BLaER1 (cell line): ENCODE results near the gene AQP10.
"Not testable (repeated sequence)": the region's sequence is repeated elsewhere in the genome, so short reads cannot be mapped to it uniquely, and the experiment has no call there.

ENCODE experiments used
- H3K27ac ChIP-seq: shearing (Covaris generic); formaldehyde crosslinking; 2 replicates; pipeline ENCODE4 v1.8.1; 2022
- H3K27me3 ChIP-seq: shearing (Covaris generic); formaldehyde crosslinking; 2 replicates; pipeline ENCODE4 v1.8.1; 2022
- H3K36me3 ChIP-seq: shearing (Covaris generic); formaldehyde crosslinking; 2 replicates; pipeline ENCODE4 v1.8.1; 2022
- H3K4me1 ChIP-seq: shearing (Covaris generic); formaldehyde crosslinking; 2 replicates; pipeline ENCODE4 v1.8.1; 2022
- H3K4me2 ChIP-seq: shearing (Covaris generic); formaldehyde crosslinking; 2 replicates; pipeline ENCODE4 v1.8.1; 2022
- H3K4me3 ChIP-seq: shearing (Covaris generic); formaldehyde crosslinking; 2 replicates; pipeline ENCODE4 v1.8.1; 2022
- H3K9ac ChIP-seq: shearing (Covaris generic); formaldehyde crosslinking; 2 replicates; pipeline ENCODE4 v1.8.1; 2022
- H3K9me3 ChIP-seq: shearing (Covaris generic); formaldehyde crosslinking; 2 replicates; pipeline ENCODE4 v1.8.1; 2022
- H4K20me1 ChIP-seq: shearing (Covaris generic); formaldehyde crosslinking; 2 replicates; pipeline ENCODE4 v1.8.1; 2022
- Cebpa-rat ChIP-seq: shearing (Covaris generic); IDR thresholded peaks from 2 replicates; pipeline ENCODE4 v1.8.1; 2022

Gene AQP10

DNA sequence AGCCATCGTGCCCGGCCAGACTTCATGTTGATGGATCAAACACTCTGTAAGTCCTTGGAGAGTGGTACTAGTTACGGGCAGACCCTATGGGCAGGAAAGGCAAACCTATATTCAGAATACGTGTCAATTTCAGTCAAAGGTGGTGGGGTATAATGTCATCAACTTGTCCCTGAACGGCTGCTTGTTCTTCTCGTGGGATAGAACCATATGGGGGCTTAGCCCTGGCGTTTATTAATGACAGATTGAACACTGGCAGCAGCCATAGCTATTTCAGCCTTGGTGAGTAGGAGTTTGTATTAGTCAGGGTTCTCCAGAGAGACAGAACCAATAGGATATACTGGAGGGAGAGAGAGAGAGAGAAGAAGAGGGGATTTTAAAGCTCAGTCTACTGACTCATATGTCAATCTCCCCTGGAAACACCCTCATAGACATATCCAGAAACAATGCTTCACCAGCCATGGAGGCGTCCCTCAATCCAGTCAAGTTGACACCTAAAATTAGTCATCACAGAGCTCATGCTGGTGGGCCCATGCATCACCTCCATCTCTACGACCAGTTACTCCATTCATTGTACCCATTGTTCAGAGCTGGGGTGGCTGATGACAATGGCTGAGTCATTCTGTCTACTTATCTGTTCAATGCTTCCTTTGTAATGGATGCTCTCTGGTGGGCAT lies 16.1 kb upstream of the AQP10 start:
- Histone ChIP-seq H4K20me1 (no peaks in the 10 kb centered on the region), H3K9me3 (peaks cover 14% of the 10 kb centered on the region), H3K4me1 (no peaks in the 10 kb centered on the region), H3K27ac (no peak overlapping the region), H3K4me3 (no peak overlapping the region), H3K27me3 (no peaks in the 10 kb centered on the region), H3K9ac (no peak overlapping the region), H3K4me2 (no peak overlapping the region), H3K36me3 (no peaks in the 10 kb centered on the region)
- no peak for TF ChIP-seq Cebpa-rat

DNA sequence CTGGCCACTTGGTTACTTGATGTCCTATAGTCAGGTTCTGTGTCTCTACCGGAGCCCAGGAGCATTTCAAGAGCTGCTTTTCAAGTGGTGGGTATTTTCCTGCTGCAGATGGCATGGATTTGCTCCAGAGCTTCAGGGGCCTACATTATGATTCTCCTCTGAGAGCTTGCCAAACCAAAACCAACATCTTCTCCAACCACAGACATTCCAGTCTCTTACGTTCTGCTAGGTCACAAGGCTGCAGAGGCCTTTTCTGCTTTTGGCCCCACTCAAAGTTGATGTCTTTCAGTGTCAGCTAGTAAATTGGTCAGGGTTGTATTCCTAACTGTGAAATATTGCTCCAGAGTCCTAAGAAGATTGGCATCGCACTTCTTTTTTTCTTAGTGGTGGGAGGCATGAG lies 14.7 kb upstream of the AQP10 start:
- Histone ChIP-seq H3K27me3 (no peaks in the 10 kb centered on the region), H3K27ac (no peak overlapping the region), H3K4me2 (no peak overlapping the region), H4K20me1 (no peaks in the 10 kb centered on the region), H3K36me3 (no peaks in the 10 kb centered on the region), H3K9ac (no peak overlapping the region), H3K4me3 (no peak overlapping the region), H3K9me3 (peaks cover 20% of the 10 kb centered on the region), H3K4me1 (no peaks in the 10 kb centered on the region)
- no peak for TF ChIP-seq Cebpa-rat

DNA sequence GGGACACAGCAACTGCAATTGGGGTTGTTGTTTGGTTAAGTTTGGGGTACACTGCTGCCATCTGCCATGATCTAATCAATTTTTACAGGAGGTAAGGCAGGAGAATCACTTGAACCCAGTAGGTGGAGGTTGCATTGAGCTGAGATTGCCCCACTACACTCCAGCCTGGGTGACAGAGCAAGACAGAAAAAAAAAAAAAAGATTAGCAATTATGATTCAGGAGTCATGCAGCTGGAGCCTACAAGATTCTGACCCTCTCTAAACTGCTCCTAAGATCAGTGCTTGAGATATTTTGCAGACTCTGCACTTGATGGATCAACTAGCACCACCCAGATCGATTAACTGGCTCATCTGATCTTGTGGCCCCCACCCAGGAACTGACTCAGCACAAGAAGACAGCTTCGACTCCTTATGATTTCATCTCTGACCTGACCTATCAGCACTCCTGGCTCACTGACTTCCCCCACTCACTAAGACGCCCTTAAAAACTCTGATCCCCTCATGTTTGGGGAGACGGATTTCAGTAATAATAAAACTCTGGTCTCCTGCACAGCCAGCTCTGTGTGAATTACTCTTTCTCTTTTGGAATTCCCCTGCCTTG lies 13.1 kb upstream of the AQP10 start:
- not testable (repeated sequence) for H3K4me1 ChIP-seq, H3K4me3 ChIP-seq, H4K20me1 ChIP-seq, H3K4me2 ChIP-seq, H3K9ac ChIP-seq, H3K27me3 ChIP-seq, H3K27ac ChIP-seq, H3K36me3 ChIP-seq
- peaks cover 21% of the 10 kb centered on the region for H3K9me3 ChIP-seq

- H3K4me3 ChIP-seq, H3K27ac ChIP-seq, H3K27me3 ChIP-seq, H3K4me2 ChIP-seq, H3K4me1 ChIP-seq, H4K20me1 ChIP-seq, H3K9ac ChIP-seq, H3K36me3 ChIP-seq: not testable (repeated sequence)
- peaks cover 21% of the 10 kb centered on the region for H3K9me3 ChIP-seq
Observed at GRCh38 chr1:154309136-154309535, 11.8 kb upstream of the AQP10 start.

DNA sequence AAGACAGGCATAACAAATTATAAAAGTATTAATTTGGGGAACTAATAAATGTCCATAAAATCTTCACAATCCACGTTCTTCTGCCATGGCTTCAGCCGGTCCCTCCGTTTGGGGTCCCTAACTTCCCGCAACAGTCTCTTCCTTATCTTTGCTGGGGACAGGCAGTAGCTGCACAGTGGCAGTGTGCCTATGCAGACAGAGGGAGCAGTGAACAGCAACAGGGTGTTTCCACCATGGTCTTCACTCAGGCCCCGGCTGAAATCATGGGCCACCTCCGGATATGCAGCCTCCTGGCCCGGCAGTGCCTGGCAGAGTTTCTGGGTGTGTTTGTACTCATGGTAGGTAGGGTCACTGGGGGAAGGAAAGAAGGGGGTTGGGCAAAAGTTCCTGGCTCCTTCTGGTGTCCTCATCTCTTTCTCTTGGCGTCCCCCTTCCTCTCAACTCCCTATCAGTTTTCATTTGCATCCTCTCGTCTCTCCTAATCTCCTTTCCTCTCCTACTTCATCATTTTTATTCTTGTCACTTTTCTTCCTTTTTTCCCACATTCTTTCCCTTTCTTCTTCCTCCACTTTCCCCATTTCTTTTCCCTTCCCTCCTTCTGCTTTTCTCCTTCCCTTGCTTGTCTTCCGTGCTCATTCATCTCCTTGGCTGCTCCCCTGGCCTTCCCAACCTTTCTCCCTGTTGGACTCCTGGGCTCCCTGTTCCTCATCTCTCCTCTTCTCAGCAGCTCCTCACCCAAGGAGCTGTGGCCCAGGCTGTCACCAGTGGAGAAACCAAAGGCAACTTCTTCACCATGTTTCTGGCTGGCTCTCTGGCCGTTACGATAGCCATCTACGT lies 8.4 kb upstream of the AQP10 start:
- not testable (repeated sequence) for H3K4me1 ChIP-seq, H3K4me3 ChIP-seq, H3K4me2 ChIP-seq, H3K27ac ChIP-seq, H4K20me1 ChIP-seq, H3K9ac ChIP-seq, H3K36me3 ChIP-seq, H3K27me3 ChIP-seq
- peaks cover 44% of the 10 kb centered on the region for H3K9me3 ChIP-seq

- Histone ChIP-seq H4K20me1 (no peaks in the 10 kb centered on the region), H3K27ac (no peak overlapping the region), H3K4me3 (no peak overlapping the region), H3K4me2 (no peak overlapping the region), H3K9ac (no peak overlapping the region), H3K27me3 (no peaks in the 10 kb centered on the region), H3K36me3 (no peaks in the 10 kb centered on the region), H3K4me1 (no peaks in the 10 kb centered on the region), H3K9me3 (peaks cover 48% of the 10 kb centered on the region)
- no peak for TF ChIP-seq Cebpa-rat
Observed at GRCh38 chr1:154313066-154313356, 7.9 kb upstream of the AQP10 start.

- not testable (repeated sequence) for H3K27me3 ChIP-seq, H4K20me1 ChIP-seq, H3K36me3 ChIP-seq, H3K9ac ChIP-seq, H3K4me1 ChIP-seq, H3K27ac ChIP-seq, H3K4me2 ChIP-seq, H3K4me3 ChIP-seq
- peaks cover 46% of the 10 kb centered on the region for H3K9me3 ChIP-seq
Observed at GRCh38 chr1:154314226-154314625, 6.7 kb upstream of the AQP10 start.

GRCh38 chr1:154316704-154317103 lies 4.2 kb upstream of the AQP10 start:
- no peaks in the 10 kb centered on the region for H4K20me1 ChIP-seq
- no peaks in the 10 kb centered on the region for H3K27me3 ChIP-seq
- no peaks in the 10 kb centered on the region for H3K4me1 ChIP-seq
- no peaks in the 10 kb centered on the region for H3K36me3 ChIP-seq
- H3K4me3 ChIP-seq, result no peak overlapping the region
- H3K4me2 ChIP-seq, result no peak overlapping the region
- no peak overlapping the region for H3K27ac ChIP-seq
- no peak overlapping the region for H3K9ac ChIP-seq
- no peak for TF ChIP-seq Cebpa-rat
- peaks cover 34% of the 10 kb centered on the region for H3K9me3 ChIP-seq

DNA sequence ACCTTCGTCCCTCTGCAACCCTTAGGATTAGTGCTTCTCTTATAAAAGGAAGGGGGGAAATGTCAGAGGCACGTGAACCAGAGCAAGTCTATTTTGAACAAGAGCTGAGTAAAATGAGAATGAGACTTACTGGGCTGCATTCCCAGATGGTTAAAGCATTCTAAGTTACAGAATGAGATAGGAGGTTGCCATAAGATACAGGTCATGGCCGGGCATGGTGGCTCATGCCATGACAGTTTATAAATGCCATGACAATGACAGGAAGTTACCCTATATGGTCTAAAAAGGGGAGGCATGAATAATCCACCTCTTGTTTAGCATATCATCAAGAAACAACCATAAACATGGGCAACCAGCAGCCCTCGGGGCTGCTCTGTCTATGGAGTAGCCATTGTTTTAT lies 2.5 kb upstream of the AQP10 start:
- Histone ChIP-seq H3K4me2 (no peak overlapping the region), H3K4me3 (no peak overlapping the region), H3K36me3 (no peaks in the 10 kb centered on the region)

GRCh38 chr1:154321609-154321934 lies 679 bp downstream of the AQP10 start:
- H3K9me3 ChIP-seq, result peaks cover 19% of the 10 kb centered on the region
- H3K27ac ChIP-seq, H3K9ac ChIP-seq, H3K4me2 ChIP-seq, H3K36me3 ChIP-seq, H3K4me3 ChIP-seq, H3K27me3 ChIP-seq, H4K20me1 ChIP-seq: not testable (repeated sequence)
- peaks cover 12% of the 10 kb centered on the region for H3K4me1 ChIP-seq

More for the DNA sequence above, 2.5 kb upstream of the AQP10 start:
- Histone ChIP-seq H3K9me3 (peaks cover 34% of the 10 kb centered on the region), H3K27ac (no peak overlapping the region), H3K27me3 (no peaks in the 10 kb centered on the region), H4K20me1 (no peaks in the 10 kb centered on the region), H3K4me1 (no peaks in the 10 kb centered on the region), H3K9ac (no peak overlapping the region)
- no peak for TF ChIP-seq Cebpa-rat
